ENCODE measurements around the gene TGIF1. TPM values are rescaled to one million over a fixed set of nuclear protein-coding genes. Genes with fewer than 3 reads are reported as not detected.

The TGIF1 gene
- total and polyA plus RNA-seq, 2 of the 4 experiments (the other 2 are of a cell fraction) = 62.1 to 118 TPM

DNA sequence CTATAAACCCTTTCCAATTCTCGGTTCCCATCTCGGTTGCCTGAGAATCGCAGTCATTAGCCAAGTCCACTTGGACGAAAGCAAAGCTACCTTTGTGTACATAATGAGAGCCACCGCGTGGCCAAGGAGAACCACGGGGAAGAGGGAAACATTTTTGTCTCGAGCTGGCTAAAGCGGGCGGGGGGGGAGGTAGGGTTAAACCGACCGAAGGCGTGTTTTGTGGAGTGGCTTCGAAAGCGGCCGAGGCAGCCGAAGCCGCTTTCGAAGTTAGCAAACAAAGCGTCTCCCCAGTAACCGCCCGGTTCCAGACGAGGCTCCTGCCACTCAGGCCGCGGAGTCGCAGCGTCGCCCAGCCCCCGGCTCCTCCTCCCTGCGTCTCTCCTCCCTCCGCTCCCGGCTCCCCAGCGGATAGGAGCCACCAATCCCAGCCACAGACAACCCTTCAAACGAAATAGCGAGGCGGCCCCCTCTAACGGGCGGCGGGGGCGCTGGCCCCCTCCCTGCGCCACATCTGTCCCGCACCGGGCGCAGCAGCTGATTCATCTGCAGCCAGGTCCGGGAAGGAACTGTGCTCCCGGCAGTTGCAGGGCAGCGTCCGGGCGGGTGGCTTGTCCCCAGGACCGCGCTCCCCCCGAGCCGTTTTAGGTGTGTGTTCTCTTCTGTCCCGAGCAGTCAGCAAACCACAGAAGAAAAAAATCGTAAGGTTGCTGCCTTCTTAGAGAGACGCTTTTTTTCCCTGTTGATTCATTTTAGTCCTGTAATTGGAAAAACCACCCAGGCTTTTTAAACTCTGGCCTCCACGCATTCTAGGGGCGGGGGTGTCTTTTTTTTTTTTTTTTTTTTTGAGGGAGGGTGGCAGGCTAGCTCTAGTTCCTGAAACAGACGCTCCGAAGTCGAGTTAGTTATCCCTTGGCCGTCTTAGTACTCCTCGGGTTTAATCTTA lies 1.8 kb upstream of the TGIF1 start (continued):
- TF ChIP-seq USF2 (IDR thresholded peaks at IDR 0.05; ENCODE audit: low read depth, low read length) (peak; percentile 27; the same call in 1 of the 2 replicates), RCOR1 (IDR thresholded peaks at IDR 0.05; ENCODE audit: insufficient replicate concordance, low read length) (no peak), MXI1 (IDR thresholded peaks at IDR 0.05; ENCODE audit: borderline replicate concordance, low read depth, low read length) (peak; percentile 75; the same call in 1 of the 2 replicates)

Measured in IMR-90 (cell line).